Measurements from ENCODE around the gene MYH14.

DNA sequence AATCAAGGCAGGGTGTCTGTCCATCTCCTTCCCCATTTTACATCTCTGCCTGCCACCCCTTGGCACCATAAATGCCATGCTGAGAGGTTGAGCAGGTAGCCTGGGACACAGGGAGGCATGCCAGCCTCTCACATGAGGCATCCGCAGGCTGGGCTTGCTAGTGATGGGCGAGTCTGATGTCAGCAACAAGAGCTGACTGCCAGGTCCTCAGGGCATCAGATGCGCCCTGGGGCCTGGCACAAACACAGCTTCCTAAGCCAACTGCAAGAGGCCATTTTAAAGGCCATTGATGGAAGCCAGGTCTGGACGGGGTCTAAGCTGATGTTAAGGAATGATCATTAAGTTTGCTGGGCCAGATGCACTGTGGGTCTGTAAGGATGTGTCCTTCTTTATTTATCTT is 34.6 kb downstream of the MYH14 start:
- TF ChIP-seq GATA2 (IDR thresholded peaks at IDR 0.05; ENCODE audit: low read depth, low read length) (no peak), GATA3 (IDR thresholded peaks at IDR 0.05; ENCODE audit: low read depth, low read length) (no peak)

Data from SH-SY5Y (cell line).